Activated T-cell treated with anti-CD3 and anti-CD28 coated beads, Interleukin-2, amount 50 U/mL, for 48 hours (primary cell): ENCODE data around the gene P3H2.

Experiments used
- DNase-seq, 2 experiments: peaks; one replicate each; pipeline ENCODE4 v3.0.0-alpha.2; 2020

Gene P3H2

GRCh38 chr3:189941679-189942078, 179.0 kb downstream of the P3H2 start:
- DNase-seq: peak in 1 of 2 experiments; percentile 41

- no peak for DNase-seq
These were observed 179.6 kb downstream of the P3H2 start for GRCh38 chr3:189941125-189941524.

GRCh38 chr3:189937302-189938127, 183.2 kb downstream of the P3H2 start:
- DNase-seq: no peak

GRCh38 chr3:189936201-189936945, 184.3 kb downstream of the P3H2 start:
- DNase-seq: no peak

- DNase-seq: peak; percentile 42 to 47
These were observed 192.5 kb downstream of the P3H2 start for GRCh38 chr3:189927975-189928895.

GRCh38 chr3:189921770-189922169, 198.9 kb downstream of the P3H2 start:
- no peak for DNase-seq

- DNase-seq: no peak
These were observed 205.9 kb downstream of the P3H2 start for GRCh38 chr3:189914799-189915198.

- DNase-seq: no peak
These were observed 209.7 kb downstream of the P3H2 start for GRCh38 chr3:189911001-189911400.

- DNase-seq: no peak
These were observed 211.1 kb downstream of the P3H2 start for GRCh38 chr3:189909573-189909972.

GRCh38 chr3:189909139-189909538, 211.6 kb downstream of the P3H2 start:
- DNase-seq: no peak

GRCh38 chr3:189908646-189909045, 212.1 kb downstream of the P3H2 start:
- no peak for DNase-seq

- no peak for DNase-seq
These were observed 212.9 kb downstream of the P3H2 start for GRCh38 chr3:189907803-189908202.
